Left cardiac atrium (tissue), 4 donors: ENCODE results near the gene DISC1. TPM values are rescaled to one million over a fixed set of nuclear protein-coding genes. Genes with fewer than 3 reads are reported as not detected.
"Not testable (repeated sequence)": the region's sequence is repeated elsewhere in the genome, so short reads cannot be mapped to it uniquely, and the experiment has no call there.

ENCODE experiments used
- ATAC-seq, 2 donors: fragments of 200-7000 bp; cut with Tn5 transposase; one replicate each; pipeline ENCODE4 v1.9.1; 2020; ENCODE audit warnings: mild to moderate bottlenecking in 2 of 2, moderate library complexity in 2 of 2
- DNase-seq: peaks from one replicate; pipeline ENCODE4 v3.0.0-alpha.2; 2020
- intact Hi-C, 2 donors: fragments of 100-400 bp; cut with DNase I; formaldehyde crosslinking; loops; one replicate each; pipeline versions ENCODE4 v1.14.1 to v1.15.1; 2022 to 2023
- total RNA-seq, 2 donors: library from RNA; stranded (reverse); fragmentation: NEBNext Ultra II Directional; extraction: Animal tissue kit (Norgen Biotek cat#: 25700); gene quantifications; one replicate each; pipeline ENCODE4 v1.2.1, GENCODE V29; 2021
- donor health status: DM: no; HTN: yes; CAD: no.
- donor health status: DM: no; HTN: yes; CAD: no; lungs with severe emphysema.
- donor health status: DM: yes; HTN: yes; CAD: no.
- donor health status: Dilated cardiomyopathy.

The DISC1 gene
- total RNA-seq, 2 donors from 2014 or later: 5.0 to 5.4 TPM

DNA sequence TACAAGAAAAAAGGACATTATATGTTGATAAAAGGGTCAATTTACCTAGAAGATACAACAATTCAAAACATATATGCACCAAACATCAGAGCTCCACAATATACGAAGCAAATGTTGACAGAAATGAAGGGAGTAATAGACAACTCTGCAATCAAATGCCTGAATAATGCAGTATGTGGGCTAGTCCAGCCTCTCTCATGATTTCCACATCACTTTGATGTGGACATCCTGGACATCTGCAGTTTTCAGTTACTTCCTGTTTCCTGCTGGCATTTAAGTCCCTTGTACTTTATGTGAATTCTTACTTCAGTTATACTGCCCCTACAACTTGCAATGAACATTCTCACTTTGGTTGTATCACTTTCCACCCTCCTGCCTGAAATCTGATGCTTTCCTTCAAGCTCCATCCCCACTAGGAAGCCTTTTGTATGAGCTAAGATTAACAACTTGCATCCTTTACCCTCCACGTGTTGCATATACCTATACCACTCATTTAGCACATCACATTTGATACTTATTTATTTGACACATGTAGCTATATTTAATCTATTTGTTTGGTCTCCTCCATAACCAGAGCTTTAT, 36.7 kb downstream of the DISC1 start:
- DNase-seq: no peak
- intact Hi-C loops: no loop called here
- ATAC-seq: peak in 1 of 2 donors; percentile 21

DNA sequence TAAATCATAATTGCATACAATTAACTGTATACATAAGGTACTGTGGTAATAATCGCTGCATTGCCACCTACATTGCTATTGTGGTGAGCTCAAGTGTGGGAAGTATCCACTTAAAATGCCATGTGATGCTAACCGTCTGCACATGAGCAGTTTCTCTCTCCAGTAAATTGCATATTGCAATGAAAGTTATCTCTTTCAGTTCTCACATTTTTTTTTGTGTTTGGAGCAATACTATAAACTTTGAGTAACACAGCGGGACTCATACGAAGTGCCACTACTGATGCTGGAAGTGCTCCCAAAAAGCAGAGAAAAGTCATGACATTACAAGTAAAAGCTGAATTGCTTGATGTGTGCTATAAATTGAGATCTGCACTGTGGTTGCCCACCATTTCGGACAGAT, 38.5 kb downstream of the DISC1 start:
- no peak for ATAC-seq
- intact Hi-C loops: no loop called here

DNA sequence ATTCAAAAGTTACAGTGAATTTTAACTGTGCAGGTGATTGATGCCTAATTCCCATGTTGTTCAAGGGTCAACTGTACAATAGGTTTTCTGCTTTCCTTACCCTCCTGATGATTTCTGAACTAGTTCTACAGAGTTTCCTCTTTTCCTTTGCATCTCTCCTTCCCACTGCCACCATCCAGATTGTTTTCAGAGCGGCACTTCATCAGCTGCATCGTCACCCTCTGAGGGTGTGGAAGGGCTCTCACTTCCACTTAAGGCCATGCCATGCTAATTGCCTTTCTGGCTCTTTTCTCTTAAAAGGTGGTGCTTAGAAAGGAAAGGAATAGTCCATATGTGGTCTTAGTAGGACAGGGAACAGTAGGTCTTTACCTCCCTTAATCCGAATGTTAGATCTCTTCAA, 39.1 kb downstream of the DISC1 start:
- DNase-seq: no peak
- ATAC-seq: no peak
- intact Hi-C loops: no loop called here

More for the DNA sequence above, 38.5 kb downstream of the DISC1 start:
- no peak for DNase-seq

DNA sequence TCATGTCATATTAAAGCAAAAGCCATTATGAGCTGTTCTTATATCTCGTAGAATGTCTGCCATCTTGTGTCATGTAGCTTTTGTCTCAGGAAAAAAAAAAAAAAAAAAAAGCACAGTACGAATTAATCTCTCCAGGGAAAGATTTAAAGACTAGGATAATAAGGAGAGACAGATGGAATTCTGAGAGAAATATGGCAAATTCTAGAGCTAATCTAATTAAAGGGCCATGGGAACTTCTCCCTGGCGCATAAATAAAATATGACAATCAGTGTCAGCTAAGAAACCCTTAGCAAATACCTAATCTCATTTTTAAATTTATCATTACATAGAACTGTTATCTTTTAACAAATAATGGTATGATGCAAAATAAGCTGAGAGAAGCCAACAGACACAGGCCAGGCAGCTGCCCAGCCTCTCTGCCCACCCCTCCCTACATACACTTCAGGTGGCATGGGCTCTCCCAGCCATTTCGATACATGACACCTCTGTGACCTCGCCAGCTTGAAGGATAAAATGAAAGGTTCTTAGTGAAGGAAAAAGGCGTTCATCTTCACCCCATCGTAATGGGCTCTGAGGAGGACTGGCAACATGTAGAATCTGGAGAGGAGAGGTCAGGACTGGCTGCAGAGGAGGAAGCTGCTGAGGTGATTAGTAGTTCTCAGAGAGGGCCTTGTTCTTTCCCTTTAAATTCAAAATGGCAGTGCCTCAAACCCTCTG, 39.8 kb downstream of the DISC1 start:
- DNase-seq: no peak
- intact Hi-C loops: no loop called here
- ATAC-seq: no peak

- DNase-seq (no peak), ATAC-seq (peak in 1 of 2 donors; percentile 61)
- intact Hi-C loops: no loop called here
These were observed 40.5 kb downstream of the DISC1 start for GRCh38 chr1:231666937-231667608.

GRCh38 chr1:231667896-231668506, 41.4 kb downstream of the DISC1 start:
- no peak for ATAC-seq
- intact Hi-C loops: no loop called here
- no peak for DNase-seq

DNA sequence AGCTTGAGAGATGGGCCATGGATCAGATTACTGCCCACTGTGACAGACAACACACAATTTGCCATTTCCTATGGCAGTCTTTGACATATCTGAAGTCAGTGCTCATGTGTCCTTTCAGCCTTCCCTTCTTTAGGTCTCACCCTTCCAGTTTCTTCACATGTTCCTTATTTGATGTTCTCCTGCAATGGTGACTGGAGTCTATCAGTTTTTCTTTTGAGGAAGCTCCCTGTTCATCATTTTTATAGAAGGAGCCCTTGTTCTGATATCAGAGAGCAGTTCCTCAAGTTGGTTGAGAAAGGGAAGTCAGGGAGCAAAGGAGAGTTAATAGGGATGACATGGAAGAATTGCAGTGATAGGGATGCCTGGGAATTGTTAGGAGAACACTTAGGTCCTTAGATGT, 42.2 kb downstream of the DISC1 start:
- DNase-seq: no peak
- ATAC-seq: no peak
- intact Hi-C loops: no loop called here

- DNase-seq, ATAC-seq, intact Hi-C loops: not testable (repeated sequence)
These were observed 43.5 kb downstream of the DISC1 start for GRCh38 chr1:231669864-231670621.

- DNase-seq (no peak), ATAC-seq (no peak)
- intact Hi-C loops: no loop called here
These were observed 44.2 kb downstream of the DISC1 start for GRCh38 chr1:231670755-231671154.

GRCh38 chr1:231674575-231674974, 48.0 kb downstream of the DISC1 start:
- ATAC-seq (no peak), DNase-seq (no peak)
- intact Hi-C loops: no loop called here

DNA sequence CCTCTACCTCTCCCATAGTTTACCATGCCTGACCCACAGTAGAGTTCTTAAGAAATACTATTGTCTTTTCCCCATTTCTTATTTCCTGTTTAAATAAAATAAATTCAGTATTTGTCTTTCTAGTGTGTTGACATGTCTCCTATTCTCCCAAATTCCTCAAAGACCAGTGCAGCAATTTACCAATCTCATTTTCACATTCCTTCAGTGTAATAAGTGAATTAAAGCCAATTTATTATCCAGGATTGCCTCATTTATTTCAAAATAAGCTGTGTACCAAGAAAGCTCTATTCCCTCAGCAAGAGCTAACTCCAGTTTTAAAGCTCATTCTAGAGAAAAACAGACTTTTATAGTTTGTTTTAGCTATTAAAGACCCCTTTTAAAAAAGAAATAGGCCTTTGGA, 49.9 kb downstream of the DISC1 start:
- no peak for DNase-seq
- intact Hi-C loops: no loop called here
- ATAC-seq: peak in 1 of 2 donors; percentile 61

- intact Hi-C loops: no loop called here
- ATAC-seq (no peak), DNase-seq (no peak)
These were observed 50.9 kb downstream of the DISC1 start for GRCh38 chr1:231677442-231677841.

DNA sequence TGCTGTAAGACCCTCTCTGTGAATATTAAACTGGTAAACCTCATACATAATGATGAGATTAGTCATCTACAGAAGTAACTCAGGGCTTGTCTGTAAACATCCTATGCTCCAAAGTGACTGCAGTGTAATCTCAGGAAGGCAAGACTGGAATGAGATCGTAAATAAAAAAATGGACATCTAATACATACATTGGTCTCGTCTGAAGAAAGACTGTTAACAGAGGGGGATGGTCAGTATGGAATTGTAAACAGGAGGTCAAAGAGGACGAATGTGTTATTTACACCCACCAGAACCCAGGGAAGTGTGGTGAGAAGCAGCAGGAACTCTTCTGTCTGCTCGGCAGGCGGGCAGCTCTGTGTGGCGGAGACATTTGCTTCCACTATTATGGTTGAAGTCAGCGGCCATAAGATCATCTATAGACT, 51.4 kb downstream of the DISC1 start:
- intact Hi-C loops: no loop called here
- no peak for ATAC-seq
- no peak for DNase-seq

DNA sequence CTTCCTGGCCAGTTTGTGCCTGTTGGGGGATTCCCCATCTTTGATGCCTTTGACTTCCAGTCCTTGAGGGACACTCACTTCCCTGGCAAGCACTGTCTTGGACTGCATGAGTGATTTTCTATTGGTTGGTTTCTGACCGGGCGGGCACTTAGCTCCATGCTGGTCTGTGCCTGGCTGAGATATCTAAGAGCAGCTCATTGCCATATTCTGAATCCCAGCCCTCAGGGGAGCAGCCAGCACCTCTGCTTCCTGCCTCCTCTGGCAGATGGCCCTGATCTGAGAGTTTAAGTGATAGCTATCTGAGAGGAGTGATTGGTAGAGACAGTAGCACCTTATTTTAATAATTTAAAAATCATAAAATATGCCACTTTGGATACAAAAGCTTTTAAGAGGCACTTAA, 52.5 kb downstream of the DISC1 start:
- ATAC-seq (no peak), DNase-seq (no peak)
- intact Hi-C loops: no loop called here

- DNase-seq: no peak
- intact Hi-C loops: no loop called here
- ATAC-seq: no peak
These were observed 54.4 kb downstream of the DISC1 start for GRCh38 chr1:231681006-231681405.

DNA sequence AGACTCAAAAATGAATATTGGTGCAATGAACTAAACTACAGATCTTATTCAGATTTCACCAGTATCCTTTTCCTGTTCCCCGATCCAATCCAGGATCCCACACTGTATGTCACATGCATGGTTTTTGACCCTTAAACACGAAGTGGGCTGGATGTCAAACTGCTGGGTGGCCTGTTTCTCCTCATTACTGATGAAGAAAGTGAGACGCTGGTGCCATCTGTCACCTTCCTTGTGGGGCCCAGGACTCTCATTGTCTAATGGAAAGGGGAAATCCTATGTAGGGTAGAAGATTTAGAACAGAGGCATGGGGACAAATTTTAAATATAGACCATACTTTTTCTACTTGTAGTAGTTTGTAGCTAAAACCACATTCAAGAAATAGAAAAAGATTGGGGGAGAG, 56.2 kb downstream of the DISC1 start:
- no peak for ATAC-seq
- intact Hi-C loops: no loop called here
- no peak for DNase-seq

DNA sequence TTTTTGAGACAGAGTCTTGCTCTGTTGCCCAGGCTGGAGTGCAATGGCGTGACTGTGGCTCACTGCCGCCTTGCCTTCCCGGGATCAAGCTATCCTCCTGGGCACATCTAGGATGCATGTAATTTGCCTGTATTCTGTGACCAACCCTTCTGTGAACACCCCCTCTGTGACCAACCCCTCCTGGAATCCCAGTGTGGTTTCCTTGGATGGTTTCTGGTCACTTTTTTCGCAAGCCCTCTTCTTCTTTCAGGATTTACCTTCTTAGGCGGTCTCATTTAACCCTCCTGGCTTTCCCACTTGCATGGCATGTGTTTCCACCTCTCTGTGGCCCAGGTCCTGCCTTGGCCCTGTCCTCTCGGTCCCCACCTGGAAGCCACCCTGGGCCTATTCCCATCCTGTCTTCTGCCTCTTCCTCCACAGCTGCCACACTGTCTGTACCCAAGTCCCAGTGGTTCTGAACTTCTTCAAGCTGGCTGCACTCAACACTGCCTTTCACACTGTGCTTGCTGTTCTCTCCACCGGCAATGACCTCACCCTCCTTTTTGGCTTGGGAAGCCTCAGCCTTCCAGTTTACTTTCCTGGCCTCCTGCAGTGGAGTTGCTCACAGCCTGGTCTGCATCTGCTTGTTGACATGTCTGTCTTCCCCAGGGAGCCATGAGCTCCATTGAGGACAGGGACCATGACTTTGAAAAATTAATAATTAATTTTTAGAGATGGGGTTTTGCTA, 57.0 kb downstream of the DISC1 start:
- ATAC-seq (peak in 1 of 2 donors; percentile 71), DNase-seq (no peak)
- intact Hi-C loops: no loop called here

- intact Hi-C loops: no loop called here
- ATAC-seq (no peak), DNase-seq (no peak)
These were observed 58.0 kb downstream of the DISC1 start for GRCh38 chr1:231684356-231685244.
